ENCODE results near the gene LHX3.

LHX3 gene

DNA sequence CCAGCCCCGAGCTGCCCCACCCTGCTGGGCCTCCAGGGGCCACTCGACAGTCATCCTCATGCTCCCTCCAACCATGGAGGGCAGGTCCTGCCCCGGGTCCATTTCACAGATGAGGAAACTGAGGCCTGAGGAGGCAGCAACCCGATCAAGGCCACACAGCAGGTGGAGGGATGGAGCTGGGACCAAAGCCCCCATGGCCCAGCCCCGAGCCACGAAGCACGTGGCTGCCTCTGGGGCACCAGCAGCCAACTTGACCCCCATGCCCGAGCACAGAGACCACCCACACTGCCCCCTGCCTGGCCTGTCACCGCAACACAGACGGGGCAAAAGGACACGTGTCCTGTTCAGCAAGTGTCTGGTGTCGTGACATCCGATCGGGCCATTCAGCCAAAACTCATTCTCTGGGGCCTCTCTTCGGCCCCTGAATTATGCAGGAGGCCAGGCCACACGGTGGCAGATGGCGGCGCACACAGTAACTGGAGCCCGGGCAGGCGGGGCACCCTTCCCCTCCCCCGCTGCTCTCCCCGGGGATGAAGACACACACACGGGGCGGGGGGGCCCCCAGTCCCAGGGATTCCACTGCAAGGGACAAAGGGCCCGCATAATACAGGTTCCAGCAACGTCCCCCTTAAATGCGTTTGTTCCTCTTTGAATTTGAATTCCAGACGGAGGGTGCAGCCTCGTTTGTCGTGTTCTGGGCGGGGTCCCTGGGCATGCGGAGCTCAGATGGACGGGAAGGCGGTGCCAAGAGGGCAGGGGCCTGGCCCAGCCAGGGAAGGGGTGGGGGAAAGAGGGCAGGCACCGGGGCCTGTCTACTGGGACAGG lies 56.8 kb downstream of the LHX3 start:
- in situ Hi-C loops (cut with HindIII; ENCODE audit: low sequenced_read_pairs) = no loop called here

DNA sequence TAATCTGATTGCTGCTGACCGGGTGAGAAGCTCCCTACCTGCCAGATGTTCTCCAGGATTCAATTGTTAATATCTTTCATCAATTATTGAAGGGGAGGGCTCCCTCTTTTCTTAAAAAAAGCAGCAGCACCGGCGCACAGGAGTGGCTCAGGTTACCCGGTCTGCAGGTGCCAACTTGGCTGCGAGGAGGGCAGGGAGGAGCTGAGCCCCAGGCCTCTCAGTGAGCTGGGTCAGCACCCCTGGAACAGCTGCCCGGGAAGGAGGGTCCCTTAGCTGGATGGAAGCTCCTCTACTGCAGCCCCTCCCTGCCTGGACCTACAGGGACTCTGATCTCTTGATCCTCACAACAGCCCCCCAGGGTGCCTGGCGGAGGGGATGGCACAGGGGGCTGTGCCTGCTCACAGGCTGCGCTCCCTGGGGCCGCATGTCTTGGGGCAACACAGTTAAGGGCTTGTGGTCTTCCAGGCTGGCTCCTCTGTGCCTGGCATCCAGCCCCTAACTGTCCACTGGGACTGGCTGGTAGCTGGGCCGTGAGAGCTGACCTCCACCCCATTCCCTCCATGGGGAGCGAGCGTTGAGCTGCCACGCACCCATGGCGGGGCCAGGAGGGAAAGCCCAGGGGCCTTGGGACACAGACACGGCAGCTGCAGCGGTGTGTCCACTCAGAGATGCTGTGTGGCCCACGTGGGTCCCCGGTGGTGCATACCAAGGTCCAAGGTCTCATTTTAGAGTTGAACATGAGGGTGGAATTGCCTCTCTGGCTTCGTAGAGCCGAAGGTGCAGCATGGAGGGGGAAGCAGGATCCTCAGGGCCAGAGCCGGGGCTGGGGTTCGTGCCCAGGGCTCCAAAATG lies 57.7 kb downstream of the LHX3 start:
- in situ Hi-C loops (cut with HindIII; ENCODE audit: low sequenced_read_pairs) = no loop called here
